ENCODE data around the gene CLEC1B. TPM values are rescaled to one million over a fixed set of nuclear protein-coding genes. Genes with fewer than 3 reads are reported as not detected.
"Not testable (repeated sequence)": the region's sequence is repeated elsewhere in the genome, so short reads cannot be mapped to it uniquely, and the experiment has no call there.

CLEC1B gene
- total RNA-seq, 2 donors from 2014 or later: not detected

GRCh38 chr12:9957834-9958233 is 41.1 kb downstream of the CLEC1B start:
- Mint-ChIP-seq H3K9me3 (no peaks in the 10 kb centered on the region), H3K4me1 (peaks cover 14% of the 10 kb centered on the region), H3K27me3 (no peaks in the 10 kb centered on the region), H3K27ac (peak overlapping the region; percentile 45), H3K4me3 (peak overlapping the region; percentile 48), H3K36me3 (ENCODE audit: low read depth) (no peaks in the 10 kb centered on the region)
- ATAC-seq (replicated peaks): peak; percentile 52

- H3K4me3 Mint-ChIP-seq; H3K9me3 Mint-ChIP-seq; H3K27me3 Mint-ChIP-seq; ATAC-seq (replicated peaks); H3K27ac Mint-ChIP-seq; H3K36me3 Mint-ChIP-seq (ENCODE audit: low read depth): not testable (repeated sequence)
- peaks cover 28% of the 10 kb centered on the region for H3K4me1 Mint-ChIP-seq
Measured at GRCh38 chr12:9952954-9953729, 45.8 kb downstream of the CLEC1B start.

GRCh38 chr12:9951026-9951675 is 47.8 kb downstream of the CLEC1B start:
- Mint-ChIP-seq H3K9me3 (no peaks in the 10 kb centered on the region), H3K27me3 (no peaks in the 10 kb centered on the region), H3K27ac (peak overlapping the region; percentile 83), H3K4me3 (peak overlapping the region; percentile 62), H3K36me3 (ENCODE audit: low read depth) (no peaks in the 10 kb centered on the region), H3K4me1 (peaks cover 19% of the 10 kb centered on the region)
- peak; percentile 76 for ATAC-seq (replicated peaks)

- Mint-ChIP-seq H3K4me1 (peaks cover 22% of the 10 kb centered on the region), H3K36me3 (ENCODE audit: low read depth) (no peaks in the 10 kb centered on the region), H3K27ac (peak overlapping the region; percentile 10), H3K9me3 (no peaks in the 10 kb centered on the region), H3K27me3 (no peaks in the 10 kb centered on the region), H3K4me3 (peak overlapping the region; percentile 7)
- peak; percentile 94 for ATAC-seq (replicated peaks)
Measured at GRCh38 chr12:9948606-9949296, 50.2 kb downstream of the CLEC1B start.

GRCh38 chr12:9947674-9948073 is 51.2 kb downstream of the CLEC1B start:
- no peak overlapping the region for H3K27ac Mint-ChIP-seq
- no peaks in the 10 kb centered on the region for H3K27me3 Mint-ChIP-seq
- no peaks in the 10 kb centered on the region for H3K36me3 Mint-ChIP-seq (ENCODE audit: low read depth)
- H3K9me3 Mint-ChIP-seq: no peaks in the 10 kb centered on the region
- no peak for ATAC-seq (replicated peaks)
- no peak overlapping the region for H3K4me3 Mint-ChIP-seq
- H3K4me1 Mint-ChIP-seq: peaks cover 26% of the 10 kb centered on the region

- no peak for ATAC-seq (replicated peaks)
- H3K9me3 Mint-ChIP-seq: no peaks in the 10 kb centered on the region
- no peak overlapping the region for H3K27ac Mint-ChIP-seq
- peak overlapping the region; percentile 37 for H3K4me3 Mint-ChIP-seq
- no peaks in the 10 kb centered on the region for H3K27me3 Mint-ChIP-seq
- H3K36me3 Mint-ChIP-seq (ENCODE audit: low read depth): no peaks in the 10 kb centered on the region
- H3K4me1 Mint-ChIP-seq: peaks cover 16% of the 10 kb centered on the region
Measured at GRCh38 chr12:9944391-9944790, 54.5 kb downstream of the CLEC1B start.

GRCh38 chr12:9943240-9943639 is 55.7 kb downstream of the CLEC1B start:
- Mint-ChIP-seq H3K27me3 (no peaks in the 10 kb centered on the region), H3K9me3 (no peaks in the 10 kb centered on the region), H3K4me1 (peaks cover 7% of the 10 kb centered on the region), H3K27ac (peak overlapping the region; percentile 49), H3K36me3 (ENCODE audit: low read depth) (no peaks in the 10 kb centered on the region), H3K4me3 (peak overlapping the region; percentile 82)
- peak; percentile 97 for ATAC-seq (replicated peaks)

Other genes starting within 250 kb of the CLEC1B start
- gene CD69, start 238.2 kb downstream of the CLEC1B start, total RNA-seq: 100 to 1,000 TPM in 1 of 2 donors, 10 to 100 TPM in 1; 51.8 to 150 TPM
- gene KLRF1, start 171.6 kb downstream of the CLEC1B start, total RNA-seq: not detected
- 10 to 100 TPM; 21.8 to 54.0 TPM for gene CLEC2B, start 129.8 kb downstream of the CLEC1B start, total RNA-seq
- not detected for gene KLRF2, start 117.6 kb downstream of the CLEC1B start, total RNA-seq
- gene CLEC2A, start 66.8 kb downstream of the CLEC1B start, total RNA-seq: not detected
- gene CLEC12A, start 27.7 kb downstream of the CLEC1B start, total RNA-seq: under 1 TPM in 1 of 2 donors, not detected in 1; 0.39 TPM
- gene CLEC12B, start 11.5 kb upstream of the CLEC1B start, total RNA-seq: not detected
- gene CLEC9A, start 31.6 kb upstream of the CLEC1B start, total RNA-seq: not detected
- gene CLEC1A, start 99.9 kb upstream of the CLEC1B start, total RNA-seq: not detected
- under 1 TPM in 1 of 2 donors, not detected in 1; 0.26 TPM for gene CLEC7A, start 131.1 kb upstream of the CLEC1B start, total RNA-seq
- not detected for gene OLR1, start 173.0 kb upstream of the CLEC1B start, total RNA-seq
- gene TMEM52B, start 179.9 kb upstream of the CLEC1B start, total RNA-seq: not detected
- gene GABARAPL1, start 213.8 kb upstream of the CLEC1B start, total RNA-seq: 10 to 100 TPM in 1 of 2 donors, 1 to 10 TPM in 1; 6.9 to 25.1 TPM

All from activated T-helper 17 cell treated with anti-CD3 and anti-CD28 coated beads, Interleukin-2, amount 50 U/mL, for 72 hours (primary cell).